ENCODE data around the gene ECE1.

DNA sequence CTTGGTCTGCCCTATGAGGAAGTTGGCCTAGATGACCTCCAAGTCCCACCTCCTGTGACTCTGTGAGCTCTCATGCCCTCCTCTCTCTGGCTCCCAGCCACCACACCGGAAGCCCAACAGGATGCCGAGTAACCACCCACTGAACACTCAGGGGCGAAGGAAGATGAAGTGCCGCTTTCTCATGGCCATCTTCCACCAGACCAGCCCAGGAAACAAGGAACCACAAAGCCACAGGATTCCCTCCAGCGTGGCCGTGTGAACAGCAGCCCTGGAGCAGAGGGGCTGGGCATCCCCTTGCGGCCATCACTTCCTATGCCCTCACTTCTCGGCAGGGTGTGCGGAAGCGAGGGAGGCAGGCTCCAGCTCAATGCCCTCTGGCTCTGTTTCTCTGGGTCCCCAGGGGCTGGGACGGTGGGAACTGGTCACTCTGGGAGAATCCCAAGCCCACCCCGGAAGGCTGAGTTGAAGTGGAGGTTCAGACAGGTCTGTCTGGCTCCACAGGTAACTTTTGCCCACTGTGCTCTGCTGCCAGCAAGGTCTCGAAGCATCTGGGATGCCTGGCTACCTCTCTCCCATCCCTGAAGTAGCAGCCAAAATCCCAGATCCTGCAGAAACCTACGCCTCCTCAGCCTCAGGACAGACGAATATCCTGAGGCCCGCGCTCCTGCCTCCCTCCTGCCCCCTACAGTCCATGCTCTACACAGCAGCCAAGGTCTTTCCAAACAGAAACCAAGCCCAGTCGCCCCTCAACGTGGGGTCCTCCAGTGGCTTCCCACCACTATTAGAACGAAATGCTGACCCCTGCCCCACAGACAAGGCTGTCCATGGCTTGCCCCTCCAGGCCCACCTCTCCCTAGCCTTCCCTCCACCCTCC is 44.2 kb upstream of the ECE1 start:
- TF ChIP-seq, protein P1, sequence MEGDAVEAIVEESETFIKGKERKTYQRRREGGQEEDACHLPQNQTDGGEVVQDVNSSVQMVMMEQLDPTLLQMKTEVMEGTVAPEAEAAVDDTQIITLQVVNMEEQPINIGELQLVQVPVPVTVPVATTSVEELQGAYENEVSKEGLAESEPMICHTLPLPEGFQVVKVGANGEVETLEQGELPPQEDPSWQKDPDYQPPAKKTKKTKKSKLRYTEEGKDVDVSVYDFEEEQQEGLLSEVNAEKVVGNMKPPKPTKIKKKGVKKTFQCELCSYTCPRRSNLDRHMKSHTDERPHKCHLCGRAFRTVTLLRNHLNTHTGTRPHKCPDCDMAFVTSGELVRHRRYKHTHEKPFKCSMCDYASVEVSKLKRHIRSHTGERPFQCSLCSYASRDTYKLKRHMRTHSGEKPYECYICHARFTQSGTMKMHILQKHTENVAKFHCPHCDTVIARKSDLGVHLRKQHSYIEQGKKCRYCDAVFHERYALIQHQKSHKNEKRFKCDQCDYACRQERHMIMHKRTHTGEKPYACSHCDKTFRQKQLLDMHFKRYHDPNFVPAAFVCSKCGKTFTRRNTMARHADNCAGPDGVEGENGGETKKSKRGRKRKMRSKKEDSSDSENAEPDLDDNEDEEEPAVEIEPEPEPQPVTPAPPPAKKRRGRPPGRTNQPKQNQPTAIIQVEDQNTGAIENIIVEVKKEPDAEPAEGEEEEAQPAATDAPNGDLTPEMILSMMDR (IDR thresholded peaks at IDR 0.05) = peak; percentile 82 to 87 (median 82)
- TF ChIP-seq EP300 (IDR thresholded peaks at IDR 0.05) = no peak

All from ovary (tissue), 3 donors.